ENCODE data around the gene SCLY.
"Not testable (repeated sequence)": the region's sequence is repeated elsewhere in the genome, so short reads cannot be mapped to it uniquely, and the experiment has no call there.

Gene SCLY

DNA sequence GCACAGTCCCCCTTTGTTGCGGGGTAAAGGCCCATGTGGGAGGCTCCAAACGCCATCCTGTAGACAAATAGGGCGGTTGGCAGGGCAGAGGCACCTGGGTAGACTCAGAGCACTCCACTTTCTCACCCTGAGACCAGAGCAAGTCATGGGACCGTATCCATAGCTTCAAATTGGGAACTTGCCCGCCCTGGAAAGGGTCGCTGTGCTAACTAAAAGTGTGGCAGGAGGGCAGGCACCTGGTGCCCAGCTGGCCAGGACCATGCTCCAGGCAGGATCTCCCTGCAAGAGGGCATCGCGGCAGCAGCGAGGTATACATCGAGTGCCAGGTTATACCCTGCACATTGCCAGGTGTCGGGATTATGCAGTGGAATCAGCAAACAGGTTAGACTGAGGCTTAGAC is 20.8 kb upstream of the SCLY start:
- no peak for DNase-seq (ENCODE audit: low read depth in 1 of 2, low spot score in 1 of 2)

DNA sequence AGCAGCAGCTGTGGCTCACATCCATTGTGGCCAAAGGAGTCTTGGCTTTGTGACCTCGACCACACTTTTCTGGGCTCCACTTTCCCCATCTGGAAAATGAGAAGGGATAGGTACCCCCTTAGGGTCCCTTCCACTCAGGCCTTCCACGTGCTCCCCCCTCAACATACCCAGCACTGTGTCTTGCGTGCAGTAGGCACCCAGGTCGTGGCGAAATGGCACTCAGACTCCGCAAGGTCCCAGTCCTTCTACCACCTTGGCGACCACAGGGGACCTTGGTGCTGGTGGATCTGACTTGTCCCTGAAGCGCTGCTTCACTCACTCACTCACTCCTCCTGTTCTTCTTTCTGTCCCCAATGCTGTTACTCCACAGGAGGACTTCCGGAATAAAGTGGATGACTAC is 19.9 kb upstream of the SCLY start:
- DNase-seq (ENCODE audit: low read depth in 1 of 2, low spot score in 1 of 2) = no peak

DNA sequence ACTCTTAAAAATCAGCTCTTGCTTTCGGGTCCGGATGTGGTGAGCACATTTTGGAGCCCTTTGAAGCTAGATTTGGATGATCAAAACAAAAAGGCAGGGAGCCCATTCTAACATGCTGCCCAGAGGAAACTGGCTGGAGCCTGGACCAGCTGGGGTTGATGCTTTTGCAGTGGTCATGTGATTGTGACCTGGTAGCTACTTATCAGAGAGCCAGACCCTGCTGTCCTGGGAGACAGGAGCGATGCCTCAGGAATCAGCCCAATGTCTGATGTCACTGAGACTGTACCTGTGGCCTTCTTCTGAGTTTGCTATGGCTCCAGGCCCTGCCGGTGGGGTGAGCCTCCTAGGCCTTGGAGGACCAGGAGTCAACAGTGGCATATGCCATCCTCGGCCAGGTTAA is 18.7 kb upstream of the SCLY start:
- no peak for DNase-seq (ENCODE audit: low read depth in 1 of 2, low spot score in 1 of 2)

DNA sequence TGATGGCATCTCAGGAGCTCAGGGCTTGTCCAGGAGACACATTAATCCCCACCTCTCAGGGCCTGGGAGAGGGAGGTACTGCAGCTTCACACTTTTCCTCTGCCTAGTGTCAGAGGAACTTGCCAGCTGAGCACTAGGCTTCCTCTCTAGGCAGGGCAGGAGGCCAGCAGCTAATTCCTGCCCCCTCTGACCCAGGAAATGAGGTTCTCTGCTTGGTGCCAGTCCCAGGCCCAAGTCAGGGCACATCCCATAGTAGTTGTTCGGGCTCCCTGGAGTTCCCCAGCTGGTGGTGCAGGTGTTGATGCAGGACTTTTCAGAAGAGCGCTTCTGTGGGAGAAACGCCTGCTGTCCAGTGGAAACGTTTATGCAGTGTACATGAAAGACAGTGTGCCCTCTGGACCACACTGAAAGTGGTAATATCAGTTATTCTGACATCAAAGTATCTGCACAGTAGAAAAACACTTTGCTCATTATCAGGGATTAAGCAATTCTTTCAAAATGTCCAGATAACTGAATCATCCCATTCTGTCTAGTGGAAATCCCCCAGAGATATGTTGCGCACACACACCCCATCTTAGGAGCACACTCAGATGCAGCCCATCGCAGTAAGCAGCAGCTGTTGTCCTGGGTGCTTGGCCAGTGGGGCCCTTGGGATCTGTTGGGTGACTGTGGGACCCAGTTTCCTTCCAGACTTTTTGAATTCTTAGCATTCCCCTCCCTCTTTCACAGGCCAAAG is 17.8 kb upstream of the SCLY start:
- DNase-seq (ENCODE audit: low read depth in 1 of 2, low spot score in 1 of 2) = no peak

DNA sequence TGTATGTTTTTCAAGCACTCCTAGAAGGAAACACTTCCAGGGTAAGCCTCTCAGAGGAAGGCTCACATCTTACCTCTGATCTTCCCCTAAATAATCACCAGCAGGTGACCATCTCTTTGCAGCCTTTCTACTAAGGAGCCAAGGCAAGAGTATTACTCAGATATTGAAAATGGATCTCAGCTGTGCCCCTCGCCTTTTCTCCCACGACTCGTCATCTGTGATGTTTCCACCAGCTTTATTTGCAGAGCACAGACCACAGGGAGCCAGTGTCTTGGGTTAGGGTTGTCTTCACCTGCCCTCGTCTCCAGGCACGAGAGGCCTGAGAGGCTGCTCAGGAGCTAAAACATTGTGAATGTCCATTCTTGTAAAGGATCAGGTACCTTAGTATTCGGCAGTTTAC is 16.9 kb upstream of the SCLY start:
- DNase-seq (ENCODE audit: low read depth in 1 of 2, low spot score in 1 of 2) = no peak

DNA sequence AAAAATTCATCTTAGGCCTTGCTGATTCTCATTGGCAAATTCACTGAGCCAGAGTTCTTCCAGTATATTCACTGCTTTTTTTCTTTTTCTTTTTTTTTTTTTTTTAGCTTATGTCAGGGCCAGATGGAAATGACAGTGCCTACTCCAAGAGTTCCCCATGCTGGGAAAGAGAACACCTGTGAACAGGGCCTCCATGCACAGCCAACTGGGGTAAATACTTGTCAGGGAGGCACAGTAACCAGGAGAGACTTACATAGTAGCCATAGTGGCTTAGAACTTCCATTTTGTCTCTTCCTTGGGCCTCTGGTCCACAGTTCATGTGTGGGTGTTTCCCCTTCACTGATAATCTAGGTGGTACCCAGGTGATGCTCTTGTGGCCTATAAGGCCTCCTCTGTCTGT is 15.2 kb upstream of the SCLY start:
- no peak for DNase-seq (ENCODE audit: low read depth in 1 of 2, low spot score in 1 of 2)

DNA sequence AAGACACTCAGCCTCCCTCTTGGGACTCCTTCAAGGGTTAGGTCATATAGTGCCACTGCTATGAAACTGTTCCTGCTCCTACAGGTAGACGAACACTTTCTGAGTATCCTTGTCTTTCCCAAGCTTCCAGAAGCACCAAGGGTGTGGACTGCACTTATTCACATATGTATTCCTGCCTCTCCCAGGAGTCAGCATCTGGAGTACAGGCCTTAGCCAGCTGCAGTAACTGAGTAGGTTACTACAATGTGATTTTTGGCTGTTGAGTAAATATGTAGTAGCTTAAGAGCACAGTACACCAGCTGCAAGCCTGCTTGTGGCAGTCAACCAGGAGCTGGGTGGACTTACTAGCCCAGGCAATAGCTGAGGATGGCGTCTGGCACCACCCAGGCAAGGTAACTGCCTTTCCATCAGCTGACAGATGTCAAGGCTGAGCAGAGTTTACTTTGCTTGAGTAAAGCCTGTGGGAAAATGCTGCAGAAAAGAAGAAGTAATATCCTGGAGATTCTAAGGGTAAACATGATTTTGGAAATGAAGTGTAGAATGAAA is 14.0 kb upstream of the SCLY start:
- no peak for DNase-seq (ENCODE audit: low read depth in 1 of 2, low spot score in 1 of 2)

DNA sequence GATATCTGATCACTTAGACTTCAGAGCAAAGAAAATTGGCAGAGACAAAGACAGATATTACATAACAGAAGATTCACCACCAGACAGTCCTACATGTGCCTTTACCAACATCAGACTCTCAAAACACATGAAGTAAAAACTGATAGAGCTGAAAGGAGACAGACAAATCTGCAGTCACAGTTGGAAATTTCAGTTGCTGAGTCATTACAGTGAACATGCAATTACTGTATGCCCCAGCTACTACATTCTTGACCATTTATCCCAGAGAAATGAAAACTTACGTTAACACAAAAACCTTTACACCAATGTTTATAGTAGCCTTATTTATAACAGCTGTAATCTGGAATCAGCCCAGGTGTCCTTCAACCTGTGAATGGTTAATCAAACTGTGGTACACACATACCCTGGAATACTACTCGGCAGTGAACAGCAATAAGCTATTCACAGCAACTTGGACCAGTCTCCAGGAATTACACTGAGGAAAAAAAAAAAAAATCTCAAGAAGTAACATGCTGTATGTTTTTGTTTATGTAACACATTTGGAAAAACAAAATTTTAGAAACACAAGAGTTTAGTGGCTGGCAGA is 7.5 kb upstream of the SCLY start:
- no peak for DNase-seq (ENCODE audit: low read depth in 1 of 2, low spot score in 1 of 2)

DNA sequence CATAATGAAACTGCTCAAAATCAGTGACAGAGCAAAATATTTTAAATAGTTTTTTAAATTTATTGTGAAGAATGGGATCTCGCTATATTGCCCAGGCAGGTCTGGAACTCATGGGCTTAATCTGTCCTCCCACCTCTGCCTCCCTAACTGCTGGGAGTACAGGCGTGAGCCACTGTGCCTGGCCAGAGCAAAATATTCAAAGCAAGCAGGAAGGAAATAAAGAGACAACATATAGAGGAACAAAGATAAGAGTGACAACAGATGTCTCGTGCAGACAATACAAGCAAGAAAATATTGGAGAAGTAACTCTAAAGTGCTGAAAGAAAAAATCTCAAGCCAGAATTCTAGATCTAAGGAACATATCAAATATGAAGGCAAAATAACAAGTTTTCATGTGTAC is 5.0 kb upstream of the SCLY start:
- no peak for DNase-seq (ENCODE audit: low read depth in 1 of 2, low spot score in 1 of 2)

DNA sequence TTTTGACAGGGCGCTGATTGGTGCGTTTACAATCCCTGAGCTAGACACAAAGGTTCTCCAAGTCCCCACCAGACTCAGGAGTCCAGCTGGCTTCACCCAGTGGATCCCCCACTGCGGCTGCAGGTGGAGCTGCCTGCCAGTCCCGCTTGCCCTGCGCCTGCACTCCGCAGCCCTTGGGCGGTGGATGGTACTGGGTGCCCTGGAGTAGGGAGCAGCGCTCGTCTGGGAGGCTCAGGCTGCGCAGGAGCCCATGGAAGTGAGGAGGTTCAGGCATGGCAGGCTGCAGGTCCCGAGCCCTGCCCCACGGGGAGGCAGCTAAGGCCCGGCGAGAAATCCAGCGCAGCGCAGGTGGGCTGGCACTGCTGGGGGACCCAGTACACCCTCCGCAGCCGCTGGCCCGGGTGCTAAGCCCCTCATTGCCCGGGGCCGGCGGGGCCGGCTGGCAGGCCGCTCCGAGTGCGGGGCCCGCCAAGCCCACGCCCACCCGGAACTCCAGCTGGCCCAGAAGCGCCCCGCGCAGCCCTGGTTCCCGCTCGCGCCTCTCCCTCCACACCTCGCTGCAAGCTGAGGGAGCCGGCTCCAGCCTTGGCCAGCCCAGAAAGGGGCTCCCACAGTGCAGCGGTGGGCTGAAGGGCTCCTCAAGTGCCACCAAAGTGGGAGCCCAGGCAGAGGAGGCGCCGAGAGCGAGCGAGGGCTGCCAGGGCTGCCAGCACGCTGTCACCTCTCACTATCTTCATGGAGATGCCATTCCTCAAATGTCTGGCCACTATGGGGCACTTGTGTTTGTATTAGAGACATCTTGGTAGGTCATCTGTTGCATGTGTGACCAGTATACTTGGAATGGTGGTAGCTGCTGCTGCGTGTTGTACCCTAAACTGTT is 2.9 kb upstream of the SCLY start:
- not testable (repeated sequence) for DNase-seq (ENCODE audit: low read depth in 1 of 2, low spot score in 1 of 2)

DNA sequence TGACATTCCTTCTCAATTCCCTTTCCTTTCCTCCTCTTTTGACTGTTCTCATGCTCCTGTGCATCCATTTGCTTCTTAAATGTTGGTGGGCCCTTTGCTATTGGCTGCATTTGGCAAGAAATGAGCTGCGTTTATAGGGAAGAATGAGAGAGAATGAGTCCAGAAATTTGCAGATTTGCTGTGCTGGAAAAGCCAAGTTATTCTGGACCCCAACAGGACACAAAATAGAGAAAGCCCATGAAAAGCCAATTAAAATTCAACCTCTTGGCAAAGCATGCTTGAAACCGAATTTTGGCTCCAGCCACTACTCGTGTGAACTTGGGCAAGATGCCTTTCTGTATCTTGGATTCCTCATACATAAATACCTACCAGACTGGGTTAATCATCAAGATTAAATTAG is 1.3 kb upstream of the SCLY start:
- DNase-seq (ENCODE audit: low read depth in 1 of 2, low spot score in 1 of 2) = no peak

DNA sequence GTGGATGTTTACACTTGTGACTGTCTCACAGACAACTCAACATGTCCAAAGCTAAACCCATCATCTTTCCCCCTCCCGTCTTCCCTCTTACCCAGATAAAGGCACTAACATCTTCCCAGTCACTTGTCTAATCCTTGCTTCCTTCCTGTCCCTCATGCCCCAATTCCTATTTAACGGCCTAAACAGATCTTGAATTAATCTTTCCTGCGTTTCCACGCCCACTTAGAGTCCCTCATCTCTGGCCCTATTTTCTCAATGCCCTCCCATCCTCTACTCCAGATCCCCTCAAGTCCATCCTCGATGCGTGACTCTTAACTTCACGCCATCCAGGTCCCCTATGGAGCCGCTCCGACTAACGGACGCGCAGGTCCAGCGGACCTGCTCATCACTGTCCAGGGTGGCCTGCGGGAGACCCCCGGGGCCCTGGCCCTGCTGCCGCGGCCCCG is 682 bp upstream of the SCLY start:
- no peak for DNase-seq (ENCODE audit: low read depth in 1 of 2, low spot score in 1 of 2)

DNA sequence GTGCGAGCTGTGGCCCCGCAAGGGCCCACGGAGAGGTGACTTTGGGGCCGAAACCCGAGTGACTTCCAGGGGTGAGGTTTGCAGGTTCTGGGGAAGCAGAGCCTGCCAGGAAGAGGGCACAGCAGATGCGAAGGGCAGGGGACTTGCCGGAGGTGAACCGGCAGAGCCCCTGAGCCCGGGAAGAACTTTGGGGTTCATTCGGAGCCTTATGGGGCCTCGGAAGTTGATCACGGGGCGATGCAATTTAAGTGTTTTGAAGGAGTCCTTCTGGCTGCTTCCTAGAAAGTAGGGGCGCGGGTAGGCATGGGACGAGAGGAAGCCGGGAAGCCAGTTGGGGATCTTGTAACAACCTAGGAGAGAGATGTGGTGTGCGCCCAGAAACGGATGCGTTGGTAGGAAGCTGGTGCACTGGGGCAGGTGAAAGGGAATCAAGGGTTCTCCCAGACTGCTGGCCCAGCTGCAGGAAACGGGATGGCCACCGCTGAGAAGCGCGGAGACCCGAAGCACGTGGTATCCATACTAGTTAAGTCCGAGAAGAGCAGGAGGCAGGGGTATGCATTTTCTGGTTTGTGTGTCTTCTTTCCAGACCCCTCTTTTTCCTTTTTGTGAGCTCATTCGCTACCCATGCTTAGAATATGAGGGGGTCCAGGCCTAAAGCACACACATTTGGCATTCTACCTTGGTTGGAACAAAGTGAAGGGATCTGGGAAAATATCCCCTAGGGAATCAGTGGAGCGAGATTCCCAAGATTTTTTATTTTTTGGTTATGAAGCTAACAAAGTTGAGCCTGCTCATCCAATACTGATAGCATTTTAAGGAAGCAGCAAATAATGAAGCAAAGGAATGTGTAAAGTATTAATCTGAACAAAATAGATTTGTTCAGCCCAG is 758 bp downstream of the SCLY start:
- DNase-seq (ENCODE audit: low read depth in 1 of 2, low spot score in 1 of 2) = no peak

DNA sequence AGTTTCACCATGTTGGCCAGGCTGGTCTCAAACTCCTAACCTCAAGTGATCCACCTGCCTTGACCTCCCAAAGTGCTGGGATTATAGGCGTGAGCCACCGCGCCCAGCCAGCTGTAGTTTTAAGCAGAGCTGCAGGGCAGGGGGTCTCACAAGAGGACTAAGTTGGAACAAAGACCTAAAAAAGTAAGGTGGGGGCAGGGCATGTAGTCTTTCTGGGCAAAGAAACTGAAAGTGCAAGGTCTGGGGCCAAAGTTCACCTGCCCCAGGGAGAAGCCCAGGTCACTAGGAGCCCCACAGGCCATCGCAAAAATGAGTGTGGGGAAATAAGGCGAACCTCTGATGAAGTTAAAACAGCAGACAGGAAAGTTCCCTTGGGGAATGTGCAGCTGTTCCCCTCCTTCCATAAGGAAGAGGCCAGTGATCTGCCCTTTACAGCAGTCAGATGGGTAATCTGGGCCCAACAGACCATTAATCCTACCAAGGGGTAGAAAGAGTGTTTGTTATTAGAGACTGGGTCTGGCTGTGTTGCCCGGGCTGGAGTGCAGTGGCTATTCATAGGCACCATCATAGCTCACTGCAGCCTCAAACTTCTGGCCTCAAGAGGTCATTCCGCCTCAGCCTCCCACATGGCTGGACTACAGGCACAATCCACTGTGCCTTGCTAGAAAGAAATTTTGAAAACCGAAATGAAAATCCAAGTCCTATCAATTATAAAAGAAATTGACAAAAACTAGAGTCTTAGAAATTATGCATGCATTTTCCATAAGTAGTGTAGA is 2.8 kb downstream of the SCLY start:
- no peak for DNase-seq (ENCODE audit: low read depth in 1 of 2, low spot score in 1 of 2)

DNA sequence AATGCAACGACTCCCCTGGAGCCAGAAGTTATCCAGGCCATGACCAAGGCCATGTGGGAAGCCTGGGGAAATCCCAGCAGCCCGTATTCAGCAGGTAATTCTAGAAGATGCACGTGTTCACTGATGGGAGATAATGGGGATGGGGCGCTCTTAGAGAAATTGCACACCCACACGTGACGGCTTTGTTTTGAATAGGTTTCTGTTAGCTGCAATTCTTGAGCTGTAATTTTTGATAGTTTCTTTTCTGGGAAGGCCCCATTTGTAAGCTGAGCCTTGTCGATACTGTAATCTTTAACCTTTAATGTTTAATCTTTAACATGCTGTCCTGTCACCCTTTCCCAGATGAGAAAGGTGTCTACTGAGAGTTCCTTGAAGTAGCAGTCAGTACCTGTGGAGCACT is 3.6 kb downstream of the SCLY start:
- DNase-seq (ENCODE audit: low read depth in 1 of 2, low spot score in 1 of 2) = no peak

DNA sequence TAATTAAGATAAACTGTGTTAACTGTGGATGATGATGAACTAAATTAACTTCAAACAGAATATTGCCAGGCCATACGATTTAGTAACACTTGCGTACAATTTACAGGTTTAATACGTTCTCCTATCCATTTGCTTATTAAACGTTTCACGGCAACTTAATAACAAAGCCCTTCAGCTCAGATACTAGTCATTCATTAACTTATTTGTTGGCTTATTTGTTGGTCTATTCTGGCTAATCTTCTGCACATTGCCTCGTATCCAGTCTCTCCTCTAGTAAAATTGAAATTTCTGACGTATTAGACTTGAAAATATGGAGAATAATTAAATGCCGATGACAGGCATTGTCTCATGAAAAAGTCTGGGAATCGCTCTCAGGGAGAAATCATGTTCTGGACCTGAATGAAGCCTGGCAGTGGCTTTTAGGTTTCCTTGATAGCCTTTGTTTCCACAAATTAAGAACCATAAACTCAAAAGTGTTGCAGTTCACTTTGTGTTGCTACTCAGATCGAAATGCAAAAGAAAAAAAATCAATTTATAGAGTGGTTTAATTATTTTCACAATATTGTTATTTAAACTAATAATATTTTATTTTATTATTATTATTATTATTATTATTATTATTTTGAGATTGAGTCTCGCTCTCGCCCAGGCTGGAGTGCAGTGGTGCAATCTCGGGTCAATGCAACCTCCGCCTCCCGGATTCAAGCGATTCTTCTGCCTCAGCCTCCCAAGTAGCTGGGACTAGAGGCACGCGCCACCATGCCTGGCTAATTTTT is 4.5 kb downstream of the SCLY start:
- no peak for DNase-seq (ENCODE audit: low read depth in 1 of 2, low spot score in 1 of 2)

DNA sequence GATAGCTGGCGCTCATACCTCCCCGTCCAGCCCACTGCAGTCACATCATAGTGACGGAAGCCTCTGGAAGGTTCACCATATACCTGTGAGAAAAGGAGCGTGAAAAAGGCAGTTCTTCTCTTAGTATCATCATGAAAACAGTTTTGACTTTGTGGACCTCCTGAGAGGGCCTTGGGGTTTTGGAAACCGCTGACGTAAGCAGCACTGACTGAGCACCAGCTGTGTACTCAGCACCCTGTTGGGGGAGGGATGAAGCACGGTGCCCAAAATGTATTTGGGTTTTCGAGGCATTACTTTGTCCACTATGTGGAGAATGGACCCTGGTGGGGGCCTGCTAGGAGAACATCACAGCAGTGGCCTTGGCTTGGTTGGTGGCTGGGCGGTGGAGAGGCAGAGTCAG is 5.4 kb downstream of the SCLY start:
- DNase-seq (ENCODE audit: low read depth in 1 of 2, low spot score in 1 of 2) = no peak

DNA sequence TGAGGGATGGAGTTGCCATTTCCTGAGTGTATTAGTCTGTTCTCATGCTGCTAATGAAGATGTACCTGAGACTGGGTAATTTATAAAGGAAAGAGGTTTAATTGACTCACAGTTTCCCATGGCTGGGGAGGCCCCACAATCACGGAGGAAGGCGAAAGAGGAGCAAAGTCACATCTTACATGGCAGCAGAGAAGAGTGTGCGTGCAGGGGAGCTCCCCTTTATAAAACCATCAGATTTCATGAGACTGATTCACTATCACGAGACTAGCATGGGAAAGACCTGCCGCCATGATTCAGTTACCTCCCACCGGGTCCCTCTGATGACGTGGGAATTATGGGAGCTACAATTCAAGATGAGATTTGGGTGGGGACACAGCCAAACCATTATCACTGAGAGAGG is 5.9 kb downstream of the SCLY start:
- DNase-seq (ENCODE audit: low read depth in 1 of 2, low spot score in 1 of 2) = not testable (repeated sequence)

DNA sequence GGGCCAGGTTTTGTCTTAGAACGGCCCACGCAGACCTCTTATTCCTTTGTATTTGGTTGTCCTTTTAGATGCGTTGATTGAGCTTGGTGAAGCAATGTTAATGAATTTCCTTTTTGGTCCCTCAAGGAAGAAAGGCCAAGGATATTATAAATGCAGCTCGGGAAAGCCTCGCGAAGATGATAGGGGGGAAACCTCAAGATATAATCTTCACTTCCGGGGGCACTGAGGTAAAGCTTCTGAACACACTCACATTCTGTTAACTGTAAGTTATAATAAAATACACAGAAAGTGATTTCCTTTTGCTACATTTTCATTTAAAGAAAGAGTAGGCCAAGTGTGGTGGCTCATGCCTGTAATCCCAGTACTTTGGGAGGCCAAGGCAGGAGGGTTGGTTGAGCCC is 7.1 kb downstream of the SCLY start:
- no peak for DNase-seq (ENCODE audit: low read depth in 1 of 2, low spot score in 1 of 2)

All from stimulated activated CD4-positive, alpha-beta T cell treated with anti-CD3 and anti-CD28 coated beads, Interleukin-15, amount 100 ng/mL, for 1 hour (primary cell).